Measurements from ENCODE around the gene MOSPD3.

DNA sequence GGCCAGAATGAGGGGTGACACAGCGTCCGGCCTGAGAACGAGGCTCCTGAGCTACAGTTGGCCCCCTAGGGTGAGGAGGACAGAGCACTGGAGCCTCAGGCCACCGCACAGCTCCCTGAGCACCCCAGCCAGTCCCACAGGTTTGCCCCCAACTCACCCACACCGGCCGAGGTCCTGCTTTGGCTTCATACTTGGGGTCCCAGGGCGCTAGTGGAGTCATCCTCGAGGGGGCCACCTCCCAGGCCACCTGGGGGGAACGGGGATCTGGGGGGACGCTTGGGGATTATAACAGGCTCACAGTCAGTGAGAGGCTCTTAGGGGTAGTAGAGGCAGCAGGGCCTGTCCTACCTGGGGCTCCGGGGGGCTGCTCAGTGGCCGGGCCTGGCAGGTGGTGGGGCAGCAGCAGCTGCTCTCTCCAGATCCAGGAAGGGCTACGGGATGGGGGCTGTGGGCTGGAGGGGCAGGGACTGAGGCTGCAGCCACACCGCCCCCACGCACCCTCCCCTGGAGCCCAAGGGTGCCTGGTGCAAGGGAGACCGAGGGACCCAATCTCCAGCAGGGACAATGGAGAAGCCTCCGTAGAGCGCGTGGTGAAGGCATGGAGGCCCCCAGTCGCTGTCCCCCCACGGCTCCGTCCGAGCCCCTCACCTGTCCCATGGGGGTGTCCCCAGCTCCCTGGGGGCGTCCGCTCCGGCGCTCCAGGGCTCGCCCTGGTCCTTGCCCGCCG lies 39.2 kb upstream of the MOSPD3 start:
- TF ChIP-seq, protein P1, sequence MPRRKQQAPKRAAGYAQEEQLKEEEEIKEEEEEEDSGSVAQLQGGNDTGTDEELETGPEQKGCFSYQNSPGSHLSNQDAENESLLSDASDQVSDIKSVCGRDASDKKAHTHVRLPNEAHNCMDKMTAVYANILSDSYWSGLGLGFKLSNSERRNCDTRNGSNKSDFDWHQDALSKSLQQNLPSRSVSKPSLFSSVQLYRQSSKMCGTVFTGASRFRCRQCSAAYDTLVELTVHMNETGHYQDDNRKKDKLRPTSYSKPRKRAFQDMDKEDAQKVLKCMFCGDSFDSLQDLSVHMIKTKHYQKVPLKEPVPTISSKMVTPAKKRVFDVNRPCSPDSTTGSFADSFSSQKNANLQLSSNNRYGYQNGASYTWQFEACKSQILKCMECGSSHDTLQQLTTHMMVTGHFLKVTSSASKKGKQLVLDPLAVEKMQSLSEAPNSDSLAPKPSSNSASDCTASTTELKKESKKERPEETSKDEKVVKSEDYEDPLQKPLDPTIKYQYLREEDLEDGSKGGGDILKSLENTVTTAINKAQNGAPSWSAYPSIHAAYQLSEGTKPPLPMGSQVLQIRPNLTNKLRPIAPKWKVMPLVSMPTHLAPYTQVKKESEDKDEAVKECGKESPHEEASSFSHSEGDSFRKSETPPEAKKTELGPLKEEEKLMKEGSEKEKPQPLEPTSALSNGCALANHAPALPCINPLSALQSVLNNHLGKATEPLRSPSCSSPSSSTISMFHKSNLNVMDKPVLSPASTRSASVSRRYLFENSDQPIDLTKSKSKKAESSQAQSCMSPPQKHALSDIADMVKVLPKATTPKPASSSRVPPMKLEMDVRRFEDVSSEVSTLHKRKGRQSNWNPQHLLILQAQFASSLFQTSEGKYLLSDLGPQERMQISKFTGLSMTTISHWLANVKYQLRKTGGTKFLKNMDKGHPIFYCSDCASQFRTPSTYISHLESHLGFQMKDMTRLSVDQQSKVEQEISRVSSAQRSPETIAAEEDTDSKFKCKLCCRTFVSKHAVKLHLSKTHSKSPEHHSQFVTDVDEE (CRISPR knock-in tag; IDR thresholded peaks at IDR 0.05): no peak
- TF ChIP-seq, protein P2, sequence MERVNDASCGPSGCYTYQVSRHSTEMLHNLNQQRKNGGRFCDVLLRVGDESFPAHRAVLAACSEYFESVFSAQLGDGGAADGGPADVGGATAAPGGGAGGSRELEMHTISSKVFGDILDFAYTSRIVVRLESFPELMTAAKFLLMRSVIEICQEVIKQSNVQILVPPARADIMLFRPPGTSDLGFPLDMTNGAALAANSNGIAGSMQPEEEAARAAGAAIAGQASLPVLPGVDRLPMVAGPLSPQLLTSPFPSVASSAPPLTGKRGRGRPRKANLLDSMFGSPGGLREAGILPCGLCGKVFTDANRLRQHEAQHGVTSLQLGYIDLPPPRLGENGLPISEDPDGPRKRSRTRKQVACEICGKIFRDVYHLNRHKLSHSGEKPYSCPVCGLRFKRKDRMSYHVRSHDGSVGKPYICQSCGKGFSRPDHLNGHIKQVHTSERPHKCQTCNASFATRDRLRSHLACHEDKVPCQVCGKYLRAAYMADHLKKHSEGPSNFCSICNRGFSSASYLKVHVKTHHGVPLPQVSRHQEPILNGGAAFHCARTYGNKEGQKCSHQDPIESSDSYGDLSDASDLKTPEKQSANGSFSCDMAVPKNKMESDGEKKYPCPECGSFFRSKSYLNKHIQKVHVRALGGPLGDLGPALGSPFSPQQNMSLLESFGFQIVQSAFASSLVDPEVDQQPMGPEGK (CRISPR knock-in tag; IDR thresholded peaks at IDR 0.05; ENCODE audit: borderline replicate concordance): no peak
- no peak for TF ChIP-seq OSR1 (CRISPR knock-in tag; IDR thresholded peaks at IDR 0.05)
- TF ChIP-seq GLIS3 (CRISPR knock-in tag; IDR thresholded peaks at IDR 0.05): no peak
- no peak for TF ChIP-seq TOX (CRISPR knock-in tag; IDR thresholded peaks at IDR 0.05; ENCODE audit: borderline replicate concordance)
- TF ChIP-seq, protein P3, sequence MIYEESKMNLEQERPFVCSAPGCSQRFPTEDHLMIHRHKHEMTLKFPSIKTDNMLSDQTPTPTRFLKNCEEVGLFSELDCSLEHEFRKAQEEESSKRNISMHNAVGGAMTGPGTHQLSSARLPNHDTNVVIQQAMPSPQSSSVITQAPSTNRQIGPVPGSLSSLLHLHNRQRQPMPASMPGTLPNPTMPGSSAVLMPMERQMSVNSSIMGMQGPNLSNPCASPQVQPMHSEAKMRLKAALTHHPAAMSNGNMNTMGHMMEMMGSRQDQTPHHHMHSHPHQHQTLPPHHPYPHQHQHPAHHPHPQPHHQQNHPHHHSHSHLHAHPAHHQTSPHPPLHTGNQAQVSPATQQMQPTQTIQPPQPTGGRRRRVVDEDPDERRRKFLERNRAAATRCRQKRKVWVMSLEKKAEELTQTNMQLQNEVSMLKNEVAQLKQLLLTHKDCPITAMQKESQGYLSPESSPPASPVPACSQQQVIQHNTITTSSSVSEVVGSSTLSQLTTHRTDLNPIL (CRISPR knock-in tag; IDR thresholded peaks at IDR 0.05; ENCODE audit: low read depth): no peak
- TF ChIP-seq, protein P4, sequence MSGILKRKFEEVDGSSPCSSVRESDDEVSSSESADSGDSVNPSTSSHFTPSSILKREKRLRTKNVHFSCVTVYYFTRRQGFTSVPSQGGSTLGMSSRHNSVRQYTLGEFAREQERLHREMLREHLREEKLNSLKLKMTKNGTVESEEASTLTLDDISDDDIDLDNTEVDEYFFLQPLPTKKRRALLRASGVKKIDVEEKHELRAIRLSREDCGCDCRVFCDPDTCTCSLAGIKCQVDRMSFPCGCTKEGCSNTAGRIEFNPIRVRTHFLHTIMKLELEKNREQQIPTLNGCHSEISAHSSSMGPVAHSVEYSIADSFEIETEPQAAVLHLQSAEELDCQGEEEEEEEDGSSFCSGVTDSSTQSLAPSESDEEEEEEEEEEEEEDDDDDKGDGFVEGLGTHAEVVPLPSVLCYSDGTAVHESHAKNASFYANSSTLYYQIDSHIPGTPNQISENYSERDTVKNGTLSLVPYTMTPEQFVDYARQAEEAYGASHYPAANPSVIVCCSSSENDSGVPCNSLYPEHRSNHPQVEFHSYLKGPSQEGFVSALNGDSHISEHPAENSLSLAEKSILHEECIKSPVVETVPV (CRISPR knock-in tag; IDR thresholded peaks at IDR 0.05): no peak
- TF ChIP-seq ZFP30 (CRISPR knock-in tag; IDR thresholded peaks at IDR 0.05): no peak
- no peak for TF ChIP-seq SNAI2 (CRISPR knock-in tag; IDR thresholded peaks at IDR 0.05)
- TF ChIP-seq ZFP3 (CRISPR knock-in tag; IDR thresholded peaks at IDR 0.05): no peak
- TF ChIP-seq, protein P5, sequence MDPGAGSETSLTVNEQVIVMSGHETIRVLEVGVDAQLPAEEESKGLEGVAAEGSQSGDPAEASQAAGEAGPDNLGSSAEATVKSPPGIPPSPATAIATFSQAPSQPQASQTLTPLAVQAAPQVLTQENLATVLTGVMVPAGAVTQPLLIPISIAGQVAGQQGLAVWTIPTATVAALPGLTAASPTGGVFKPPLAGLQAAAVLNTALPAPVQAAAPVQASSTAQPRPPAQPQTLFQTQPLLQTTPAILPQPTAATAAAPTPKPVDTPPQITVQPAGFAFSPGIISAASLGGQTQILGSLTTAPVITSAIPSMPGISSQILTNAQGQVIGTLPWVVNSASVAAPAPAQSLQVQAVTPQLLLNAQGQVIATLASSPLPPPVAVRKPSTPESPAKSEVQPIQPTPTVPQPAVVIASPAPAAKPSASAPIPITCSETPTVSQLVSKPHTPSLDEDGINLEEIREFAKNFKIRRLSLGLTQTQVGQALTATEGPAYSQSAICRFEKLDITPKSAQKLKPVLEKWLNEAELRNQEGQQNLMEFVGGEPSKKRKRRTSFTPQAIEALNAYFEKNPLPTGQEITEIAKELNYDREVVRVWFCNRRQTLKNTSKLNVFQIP (CRISPR knock-in tag; IDR thresholded peaks at IDR 0.05; ENCODE audit: borderline replicate concordance, low read depth): no peak
- no peak for TF ChIP-seq ZC3H10 (CRISPR knock-in tag; IDR thresholded peaks at IDR 0.05)
- TF ChIP-seq PPARA (CRISPR knock-in tag; IDR thresholded peaks at IDR 0.05; ENCODE audit: borderline replicate concordance): no peak

Measured in SK-N-SH treated with all-trans-retinoic acid at 6 μM for 48 hours (cell line).